Measurements from ENCODE around the gene EYA4. TPM values are rescaled to one million over a fixed set of nuclear protein-coding genes. Genes with fewer than 3 reads are reported as not detected.

EYA4 gene
- total RNA-seq, 4 donors from 2014 or later, result 0.09 to 1.1 (median 0.61) TPM

GRCh38 chr6:133478673-133479072, 237.5 kb downstream of the EYA4 start:
- intact Hi-C loops (cut with DNase I), result no loop called here
- H3K27ac ChIP-seq, result no peak overlapping the region
- H3K27me3 ChIP-seq, result no peaks in the 10 kb centered on the region
- H3K36me3 ChIP-seq, result no peaks in the 10 kb centered on the region
- no peak for TF ChIP-seq CTCF (IDR thresholded peaks at IDR 0.05)
- no peak for TF ChIP-seq POLR2A (IDR thresholded peaks at IDR 0.05)
- DNase-seq, result no peak
- no peaks in the 10 kb centered on the region for H3K9me3 ChIP-seq
- H3K4me1 ChIP-seq, result no peaks in the 10 kb centered on the region
- no peak overlapping the region for H3K4me3 ChIP-seq
- WGBS, 2 donors, result 57 to 77% methylated on average over 2 of the region's 2 CpGs

- Histone ChIP-seq H3K4me1 (no peaks in the 10 kb centered on the region), H3K27me3 (no peaks in the 10 kb centered on the region), H3K9me3 (no peaks in the 10 kb centered on the region), H3K4me3 (no peak overlapping the region), H3K27ac (no peak overlapping the region), H3K36me3 (no peaks in the 10 kb centered on the region)
- intact Hi-C loops (cut with DNase I), result no loop called here
- no peak for DNase-seq
- no CpG with 5 or more reads among the region's 2 CpGs for WGBS, 2 donors
- TF ChIP-seq CTCF (IDR thresholded peaks at IDR 0.05) (no peak), POLR2A (IDR thresholded peaks at IDR 0.05) (no peak)
These were observed 246.0 kb downstream of the EYA4 start for GRCh38 chr6:133487174-133487573.

GRCh38 chr6:133495205-133495903, 254.2 kb downstream of the EYA4 start:
- DNase-seq, result no peak
- Histone ChIP-seq H3K4me3 (no peak overlapping the region), H3K4me1 (no peaks in the 10 kb centered on the region), H3K36me3 (no peaks in the 10 kb centered on the region), H3K27me3 (no peaks in the 10 kb centered on the region), H3K27ac (no peak overlapping the region), H3K9me3 (no peaks in the 10 kb centered on the region)
- intact Hi-C loops (cut with DNase I), result no loop called here
- 50 to 60% methylated on average over 1 of the region's 1 CpG for WGBS, 2 donors
- TF ChIP-seq POLR2A (IDR thresholded peaks at IDR 0.05), result no peak
- no peak for TF ChIP-seq CTCF (IDR thresholded peaks at IDR 0.05)

GRCh38 chr6:133499662-133500061, 258.5 kb downstream of the EYA4 start:
- Histone ChIP-seq H3K4me1 (peaks cover 0 to 13% (median 4%) of the 10 kb centered on the region in 3 donors), H3K9me3 (no peaks in the 10 kb centered on the region), H3K4me3 (no peak overlapping the region), H3K27ac (no peak overlapping the region), H3K36me3 (no peaks in the 10 kb centered on the region), H3K27me3 (no peaks in the 10 kb centered on the region)
- TF ChIP-seq CTCF (IDR thresholded peaks at IDR 0.05) (no peak), POLR2A (IDR thresholded peaks at IDR 0.05) (no peak)
- WGBS, 2 donors, result 65 to 85% methylated on average over 3 of the region's 3 CpGs
- intact Hi-C loops (cut with DNase I), result no loop called here
- no peak for DNase-seq

GRCh38 chr6:133501675-133502270, 260.6 kb downstream of the EYA4 start:
- TF ChIP-seq CTCF (IDR thresholded peaks at IDR 0.05) (no peak), POLR2A (IDR thresholded peaks at IDR 0.05) (no peak)
- Histone ChIP-seq H3K4me1 (peaks cover 0 to 13% (median 4%) of the 10 kb centered on the region in 3 donors), H3K27ac (peak overlapping the region in 2 of 4 donors; percentile 50 to 69), H3K36me3 (no peaks in the 10 kb centered on the region), H3K9me3 (no peaks in the 10 kb centered on the region), H3K27me3 (no peaks in the 10 kb centered on the region), H3K4me3 (no peak overlapping the region)
- whole genome bisulfite sequencing, 2 donors, result 52 to 71% methylated on average over 4 of the region's 4 CpGs
- intact Hi-C loops (cut with DNase I), result no loop called here
- DNase-seq, result no peak

Data from esophagus squamous epithelium (tissue), 5 donors.